Fibroblast of pulmonary artery (primary cell): ENCODE measurements around the gene POFUT2.

Source experiments
- DNase-seq: peaks from one replicate; pipeline ENCODE4 v3.0.0-alpha.2; 2010; ENCODE audit warnings: low read depth
- H3K4me3 ChIP-seq: replicated peaks from 2 replicates; pipeline ENCODE4 v1.5.1; 2011; ENCODE audit warnings: low read depth, mild to moderate bottlenecking, control low read depth, low read length, moderate library complexity
- TF ChIP-seq, protein P1 (sequence below): IDR thresholded peaks from 2 replicates; pipeline ENCODE4 v1.5.1; 2011; ENCODE audit warnings: mild to moderate bottlenecking, control low read depth, low read length, inconsistent platforms; ENCODE audit errors: missing control alignments

Gene POFUT2

DNA sequence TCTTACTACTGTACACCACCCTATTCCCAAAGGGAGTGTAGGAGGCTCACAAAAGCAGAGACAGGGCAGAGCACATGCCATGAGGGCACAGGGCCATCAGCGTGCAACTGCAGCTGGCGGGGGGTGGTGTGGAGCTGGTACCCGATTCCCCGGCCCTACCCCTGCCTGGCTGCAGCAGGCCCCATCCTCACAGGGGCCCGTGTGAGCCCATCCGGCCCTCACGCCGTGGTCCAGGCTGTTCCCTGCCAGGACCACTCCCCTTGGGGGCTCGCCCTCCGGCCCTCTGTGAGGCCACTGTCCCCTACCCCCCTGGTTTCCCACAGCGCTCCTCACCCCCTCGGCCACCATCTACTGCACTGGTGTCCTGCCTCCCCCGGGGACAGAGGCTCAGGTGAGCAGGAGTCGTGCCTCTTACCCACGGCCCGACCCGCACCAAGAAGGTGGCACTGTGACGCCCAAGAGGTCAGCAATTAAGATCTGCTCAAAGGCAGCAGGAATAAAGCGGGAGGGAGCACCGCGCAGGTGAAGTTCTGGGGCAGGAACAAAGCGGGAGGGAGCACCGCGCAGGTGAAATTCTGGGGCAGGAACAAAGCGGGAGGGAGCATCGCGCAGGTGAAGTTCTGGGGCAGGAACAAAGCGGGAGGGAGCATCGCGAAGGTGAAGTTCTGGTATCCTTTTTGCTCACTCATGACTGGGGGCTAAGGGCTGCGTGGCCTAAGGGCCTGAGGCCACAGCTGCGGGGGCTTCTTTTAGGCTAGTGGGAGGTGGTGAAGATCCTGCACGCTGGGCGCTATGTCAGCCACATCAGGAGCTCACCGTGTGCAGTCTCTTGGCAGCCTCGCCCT lies 3.9 kb downstream of the POFUT2 start:
- no peak for DNase-seq
- TF ChIP-seq, protein P1, sequence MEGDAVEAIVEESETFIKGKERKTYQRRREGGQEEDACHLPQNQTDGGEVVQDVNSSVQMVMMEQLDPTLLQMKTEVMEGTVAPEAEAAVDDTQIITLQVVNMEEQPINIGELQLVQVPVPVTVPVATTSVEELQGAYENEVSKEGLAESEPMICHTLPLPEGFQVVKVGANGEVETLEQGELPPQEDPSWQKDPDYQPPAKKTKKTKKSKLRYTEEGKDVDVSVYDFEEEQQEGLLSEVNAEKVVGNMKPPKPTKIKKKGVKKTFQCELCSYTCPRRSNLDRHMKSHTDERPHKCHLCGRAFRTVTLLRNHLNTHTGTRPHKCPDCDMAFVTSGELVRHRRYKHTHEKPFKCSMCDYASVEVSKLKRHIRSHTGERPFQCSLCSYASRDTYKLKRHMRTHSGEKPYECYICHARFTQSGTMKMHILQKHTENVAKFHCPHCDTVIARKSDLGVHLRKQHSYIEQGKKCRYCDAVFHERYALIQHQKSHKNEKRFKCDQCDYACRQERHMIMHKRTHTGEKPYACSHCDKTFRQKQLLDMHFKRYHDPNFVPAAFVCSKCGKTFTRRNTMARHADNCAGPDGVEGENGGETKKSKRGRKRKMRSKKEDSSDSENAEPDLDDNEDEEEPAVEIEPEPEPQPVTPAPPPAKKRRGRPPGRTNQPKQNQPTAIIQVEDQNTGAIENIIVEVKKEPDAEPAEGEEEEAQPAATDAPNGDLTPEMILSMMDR = no peak
- no peak overlapping the region for H3K4me3 ChIP-seq

- DNase-seq = no peak
- no peak overlapping the region for H3K4me3 ChIP-seq
Observed at GRCh38 chr21:45283035-45283610, 4.6 kb downstream of the POFUT2 start.

DNA sequence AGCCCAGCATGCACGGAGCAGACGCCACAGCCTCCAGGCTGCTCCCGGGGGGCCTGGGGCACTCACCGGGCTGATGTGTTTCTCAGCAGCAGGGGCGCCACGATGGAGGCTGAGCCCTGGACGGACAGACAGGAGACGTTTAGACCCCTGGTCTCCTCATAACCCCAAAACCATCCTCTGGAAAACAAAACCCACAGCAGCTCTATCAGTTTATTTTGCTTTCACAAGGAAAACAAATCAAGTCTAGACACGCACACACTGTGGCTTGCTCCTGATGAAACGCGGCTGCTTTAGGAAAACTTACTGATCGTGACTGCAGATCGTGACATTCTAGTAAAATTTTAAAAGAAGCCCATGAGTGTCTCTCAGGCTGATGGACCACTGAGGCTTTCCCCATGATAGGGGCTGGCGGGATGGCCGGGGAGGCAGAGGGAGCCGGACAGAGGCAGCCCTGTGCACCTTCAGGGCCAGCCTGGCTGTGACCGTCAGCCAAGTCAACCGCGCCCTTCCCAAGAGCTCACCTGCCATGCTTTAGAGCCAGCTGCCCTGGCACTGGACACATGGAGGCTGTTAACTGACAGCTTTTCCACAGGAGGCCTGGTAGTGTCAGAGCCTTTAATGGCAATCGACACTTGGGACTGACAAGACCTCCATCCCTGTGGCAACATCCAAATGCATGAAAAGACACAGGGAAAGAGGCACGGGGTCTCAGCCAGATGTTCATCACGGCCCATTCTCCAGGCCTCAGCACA lies 5.2 kb downstream of the POFUT2 start:
- TF ChIP-seq, protein P1 = no peak
- DNase-seq = no peak
- no peak overlapping the region for H3K4me3 ChIP-seq

More at GRCh38 chr21:45283035-45283610, 4.6 kb downstream of the POFUT2 start:
- TF ChIP-seq, protein P1 = no peak

GRCh38 chr21:45281411-45282282 lies 6.0 kb downstream of the POFUT2 start:
- no peak for DNase-seq
- TF ChIP-seq, protein P1 = no peak
- no peak overlapping the region for H3K4me3 ChIP-seq

DNA sequence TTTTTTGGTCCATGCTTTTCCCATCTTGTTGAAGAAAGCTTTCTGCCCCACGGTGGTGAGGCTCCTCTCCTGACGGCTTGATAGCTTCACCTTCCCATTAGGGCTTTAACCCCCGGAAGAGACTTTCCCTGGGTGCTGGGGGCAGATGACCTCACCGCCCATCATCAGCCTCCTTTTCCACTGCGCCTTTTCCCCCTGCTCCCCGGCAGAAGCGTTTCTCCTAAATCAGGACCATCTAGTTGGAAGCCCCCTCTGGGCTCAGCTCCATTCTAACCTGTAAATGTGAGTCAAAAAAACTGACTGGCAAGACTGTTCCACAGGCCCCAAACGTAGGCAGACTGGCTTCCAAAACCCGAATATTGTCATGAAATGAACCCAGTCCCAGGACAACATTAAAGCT lies 6.7 kb downstream of the POFUT2 start:
- no peak overlapping the region for H3K4me3 ChIP-seq
- no peak for DNase-seq
- TF ChIP-seq, protein P1 = no peak

- no peak for DNase-seq
- TF ChIP-seq, protein P1 = no peak
- H3K4me3 ChIP-seq = no peak overlapping the region
Observed at GRCh38 chr21:45280178-45280821, 7.4 kb downstream of the POFUT2 start.
